Measurements from ENCODE around the gene ATG4D.
"Not testable (repeated sequence)": the region's sequence is repeated elsewhere in the genome, so short reads cannot be mapped to it uniquely, and the experiment has no call there.

Gene ATG4D

DNA sequence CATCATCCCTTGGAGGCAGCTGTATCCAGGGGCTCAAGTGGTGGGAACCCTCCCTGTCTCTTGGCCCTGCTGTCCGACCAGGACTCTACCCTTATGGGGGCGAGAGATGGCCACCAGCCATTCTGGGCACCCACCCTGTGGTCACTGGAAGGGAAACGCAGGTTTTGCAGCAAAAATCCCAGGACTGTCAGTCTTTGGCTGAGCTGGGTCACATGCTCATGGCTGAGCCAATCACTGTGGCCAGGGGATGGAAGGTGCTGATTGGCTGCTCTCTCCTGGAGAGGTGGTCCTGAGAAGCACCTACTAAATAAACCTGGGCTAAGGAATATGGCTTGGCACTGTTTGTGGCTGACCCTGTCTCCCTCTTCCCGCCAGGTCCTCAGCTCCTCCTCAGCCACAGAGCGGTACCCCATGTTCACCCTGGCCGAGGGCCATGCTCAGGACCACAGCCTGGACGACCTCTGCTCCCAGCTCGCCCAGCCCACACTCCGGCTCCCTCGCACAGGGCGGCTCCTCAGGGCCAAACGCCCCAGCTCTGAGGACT, 8.9 kb downstream of the ATG4D start:
- no peak for DNase-seq (ENCODE audit: low read depth)

DNA sequence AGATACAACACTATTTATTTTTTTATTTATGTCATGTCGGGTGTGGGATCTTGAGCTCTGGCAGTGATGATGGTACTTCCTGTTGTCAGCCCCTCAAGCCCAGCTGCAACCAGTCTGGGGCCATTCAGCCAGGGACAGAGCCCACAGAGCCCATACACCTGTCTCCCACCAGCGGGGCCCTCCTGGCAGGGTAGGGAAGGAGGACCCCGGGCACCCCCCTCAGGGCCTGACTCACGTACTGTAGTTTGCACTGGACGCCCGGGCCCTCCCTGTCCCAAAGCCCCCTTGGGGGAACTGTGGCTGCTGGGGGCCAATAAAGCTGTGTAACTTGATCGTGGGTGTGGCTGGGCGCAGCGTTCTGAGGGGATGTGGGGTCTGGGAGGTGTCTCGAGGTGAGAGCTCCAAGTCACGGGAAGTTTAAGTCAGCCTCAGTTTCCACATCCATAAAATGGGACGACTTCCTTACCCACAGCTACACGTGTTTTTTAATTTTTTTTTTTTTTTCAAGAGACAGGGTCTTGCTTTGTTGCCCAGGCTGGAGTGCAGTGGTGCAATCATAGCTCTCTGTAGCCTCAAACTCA, 9.5 kb downstream of the ATG4D start:
- DNase-seq (ENCODE audit: low read depth) = no peak

DNA sequence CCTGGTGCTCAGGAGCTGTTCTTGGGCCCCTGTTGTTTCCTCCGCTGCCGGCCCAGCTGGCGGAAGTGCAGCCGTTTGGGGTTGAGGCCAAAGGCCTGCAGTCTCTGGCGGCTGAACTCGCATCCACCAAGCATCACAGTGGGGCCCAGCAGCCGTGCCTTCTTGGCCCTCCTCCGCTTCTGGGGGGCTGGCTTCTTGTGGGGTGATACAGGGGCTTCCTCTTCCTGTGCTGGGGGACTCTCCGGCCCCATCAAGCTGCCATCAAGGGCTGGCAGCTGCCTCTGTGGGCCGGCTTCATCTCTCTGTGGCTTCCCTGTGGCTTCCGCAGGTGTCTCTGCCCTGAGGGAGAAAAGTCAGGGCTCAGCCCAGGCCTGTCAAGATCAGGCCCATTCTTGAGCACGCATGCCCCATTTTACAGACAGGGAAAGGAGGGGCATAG, 10.3 kb downstream of the ATG4D start:
- no peak for DNase-seq (ENCODE audit: low read depth)

DNA sequence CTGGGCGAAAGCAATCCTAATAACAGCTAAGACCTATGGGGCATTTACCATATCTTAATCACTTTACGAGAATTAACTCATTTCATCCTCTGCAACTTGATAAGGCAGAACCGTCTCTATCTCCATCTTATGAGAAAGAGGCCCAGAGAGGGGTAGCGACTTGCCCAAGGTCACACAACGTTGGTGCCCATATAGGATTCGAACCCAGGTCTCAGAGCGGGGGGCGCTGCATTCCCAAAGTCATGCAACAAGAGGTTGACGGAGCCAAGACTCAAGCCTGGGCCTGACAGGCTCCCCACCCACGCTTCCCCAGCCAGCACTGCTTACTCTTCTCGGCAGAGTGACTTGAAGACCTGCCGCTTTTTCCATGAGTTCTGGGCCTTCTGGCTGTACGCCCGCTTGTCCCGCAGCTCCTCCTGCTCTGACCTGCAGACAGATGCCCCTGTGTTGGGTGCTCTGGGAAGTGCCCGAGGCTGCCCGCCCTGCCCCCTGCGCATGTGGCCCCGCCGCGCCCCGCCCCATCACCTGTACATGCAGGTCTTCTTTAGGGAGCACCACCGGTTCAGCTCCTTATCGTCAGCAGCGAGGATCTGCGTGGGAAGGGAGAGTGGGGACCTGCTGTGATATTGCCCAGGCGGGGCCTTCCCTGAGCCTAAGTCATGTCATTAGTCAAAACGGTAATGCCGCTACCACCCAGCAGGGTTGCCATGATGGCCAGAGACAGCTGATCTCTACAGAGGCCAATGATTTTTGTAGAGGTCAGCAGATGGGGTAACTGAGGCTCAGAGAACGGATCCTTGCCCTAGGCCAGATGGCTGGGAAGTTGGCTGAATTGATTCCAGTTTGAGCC, 11.3 kb downstream of the ATG4D start:
- DNase-seq (ENCODE audit: low read depth) = no peak

DNA sequence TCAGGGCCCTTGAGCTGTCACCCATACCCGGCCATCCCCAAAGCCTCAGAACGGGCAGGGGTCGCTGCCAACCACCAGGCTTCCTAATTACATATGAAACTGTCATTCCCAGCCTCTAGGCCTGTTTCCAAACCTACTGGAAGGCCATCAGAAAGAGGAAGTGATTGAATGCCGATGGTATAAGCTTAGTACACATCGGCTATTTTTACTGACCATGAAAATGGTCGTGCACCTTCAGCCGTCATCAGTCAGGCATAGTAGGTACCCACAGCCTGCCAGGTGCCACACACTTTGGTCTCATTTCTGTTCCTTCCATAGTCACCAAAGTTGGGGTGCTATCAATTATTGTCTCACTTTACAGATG, 11.9 kb downstream of the ATG4D start:
- DNase-seq (ENCODE audit: low read depth) = no peak

DNA sequence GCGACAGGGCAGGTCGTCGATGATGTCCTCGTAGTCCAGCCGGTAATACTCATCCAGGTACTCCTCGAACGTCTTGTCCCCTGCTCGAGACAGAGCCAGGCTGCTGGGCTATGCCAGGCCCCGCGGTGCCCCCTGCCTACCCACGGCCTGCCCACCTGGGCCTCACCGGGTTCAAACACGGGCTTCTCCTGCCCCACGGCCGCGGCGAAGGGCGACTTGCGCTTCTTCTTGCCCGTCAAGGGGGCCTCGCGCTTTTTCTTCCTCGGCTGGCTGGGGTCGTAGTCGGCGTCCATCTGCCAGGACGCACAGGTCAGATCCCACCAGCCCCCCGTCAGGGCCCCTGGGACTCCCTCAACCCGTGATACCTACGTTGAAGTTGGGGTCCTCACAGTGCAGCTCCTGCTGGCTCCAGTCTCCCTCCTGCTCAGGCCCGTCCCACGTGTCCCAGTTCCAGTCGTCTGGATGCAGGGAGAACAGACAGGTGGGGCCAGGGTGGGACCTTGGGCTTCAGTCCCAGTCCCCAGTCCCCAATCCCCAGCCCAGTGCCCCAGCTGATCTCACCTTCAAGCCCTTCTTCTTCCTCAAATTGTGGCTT, 14.0 kb downstream of the ATG4D start:
- no peak for DNase-seq (ENCODE audit: low read depth)

DNA sequence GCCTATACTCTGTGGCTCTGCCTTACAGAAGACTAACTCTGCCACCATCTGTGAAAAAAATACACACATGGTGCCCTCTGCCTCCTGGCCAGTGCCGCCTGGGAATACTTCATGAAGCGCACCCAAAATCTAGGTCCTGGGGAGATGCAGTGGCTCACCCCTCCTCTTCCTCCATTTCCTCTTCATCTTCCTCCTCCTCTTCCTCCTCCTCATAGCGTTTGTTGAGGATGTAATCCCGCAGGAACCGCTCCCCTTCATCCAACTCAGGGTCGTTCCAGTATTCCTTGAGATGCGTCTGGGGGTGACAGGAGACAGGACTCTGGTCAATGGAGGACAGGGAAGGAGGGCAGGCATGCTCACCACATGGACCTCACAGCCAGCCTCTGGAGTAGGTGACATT, 16.4 kb downstream of the ATG4D start:
- DNase-seq (ENCODE audit: low read depth) = no peak

DNA sequence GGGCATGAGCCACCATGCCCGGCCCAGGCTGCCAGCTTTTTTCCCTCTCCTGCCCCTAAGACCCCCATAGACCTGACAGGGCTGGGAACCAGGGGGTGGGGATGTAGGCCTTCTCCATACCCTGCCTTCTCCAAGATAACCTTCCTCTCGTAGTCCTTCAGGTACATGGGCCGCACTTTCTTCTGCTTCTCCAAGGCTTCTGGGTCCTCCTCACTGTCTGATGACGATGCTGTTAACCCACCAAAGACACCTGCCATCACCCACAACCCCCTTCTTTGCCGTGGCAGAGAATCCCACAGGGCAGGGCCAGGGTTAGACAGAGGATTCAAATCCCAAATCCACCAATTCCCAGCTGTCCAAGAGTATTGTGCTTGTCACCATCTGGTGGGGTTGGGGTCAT, 18.9 kb downstream of the ATG4D start:
- no peak for DNase-seq (ENCODE audit: low read depth)

DNA sequence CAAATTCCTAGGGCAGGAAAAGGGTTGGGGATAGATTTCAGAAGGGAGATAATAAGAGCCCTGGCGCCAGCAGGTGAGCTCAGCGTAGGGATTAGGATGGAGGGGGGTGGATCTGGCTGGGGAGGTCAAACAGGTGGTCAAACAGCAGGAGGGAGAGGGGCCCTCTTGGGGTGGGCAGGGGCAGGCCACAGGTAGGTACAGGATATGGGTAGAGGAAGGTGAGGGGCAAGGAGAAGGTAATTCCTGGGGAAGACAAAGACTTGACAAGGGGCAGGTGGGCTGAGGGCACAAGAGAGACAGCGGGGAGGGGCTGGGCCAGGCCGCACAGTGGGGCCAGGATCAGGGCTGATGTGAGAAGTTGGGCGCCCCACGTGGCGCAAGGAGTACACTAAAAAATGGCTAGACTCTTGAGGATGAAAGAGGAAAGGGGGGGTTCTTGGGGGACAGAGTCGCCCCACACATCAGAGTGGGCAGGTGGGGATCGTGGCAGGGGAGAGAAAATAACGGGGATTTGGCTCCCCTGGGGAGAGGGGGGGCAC, 21.4 kb downstream of the ATG4D start:
- DNase-seq (ENCODE audit: low read depth) = peak; percentile 52

DNA sequence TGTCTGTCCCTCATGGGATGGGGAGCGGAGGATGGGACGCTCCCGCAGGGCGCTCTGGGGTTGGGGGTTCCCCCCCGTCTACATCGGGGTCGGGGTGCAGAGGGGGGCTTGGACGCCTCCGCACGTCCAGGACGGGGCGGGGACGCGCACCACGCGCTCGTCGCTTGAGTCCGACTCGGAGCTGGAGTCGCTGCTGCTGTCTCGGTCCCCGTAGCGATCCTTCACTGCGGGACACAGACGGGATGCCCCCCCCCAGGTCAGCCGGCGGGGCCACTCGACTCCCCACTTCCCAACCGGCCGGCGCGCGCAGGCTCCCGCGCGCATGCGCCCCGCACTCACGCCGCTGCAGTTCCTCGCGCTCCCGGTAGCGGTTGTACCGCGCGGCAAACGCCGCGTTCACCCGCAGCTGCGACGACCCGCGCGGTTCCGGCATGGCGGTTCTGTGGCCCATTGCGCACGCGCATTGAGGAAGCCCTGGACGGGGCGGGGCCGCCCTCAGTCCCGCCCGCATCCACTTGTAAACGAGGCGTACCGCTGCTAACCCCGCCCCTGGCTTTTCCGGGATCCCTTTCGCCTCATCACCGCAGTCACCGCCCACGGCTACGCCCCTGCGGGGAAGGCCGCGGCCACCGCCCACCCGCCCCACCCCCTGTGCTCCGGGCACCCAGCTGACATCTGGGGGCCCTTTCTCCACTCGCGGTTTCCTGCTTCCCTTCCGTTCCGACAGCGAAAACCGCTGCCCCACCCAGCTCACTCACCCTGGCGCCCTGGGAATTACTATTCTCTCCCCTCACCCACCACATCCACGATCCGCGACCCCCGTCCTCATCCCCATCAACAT, 22.1 kb downstream of the ATG4D start, which contains the start of gene KRI1:
Gene KRI1, minus strand, starts transcription at position 444 of the 841 bp plus-strand sequence. Its CDS starts 11 bp downstream, at position 433.
- DNase-seq (ENCODE audit: low read depth) = peak; percentile 99

DNA sequence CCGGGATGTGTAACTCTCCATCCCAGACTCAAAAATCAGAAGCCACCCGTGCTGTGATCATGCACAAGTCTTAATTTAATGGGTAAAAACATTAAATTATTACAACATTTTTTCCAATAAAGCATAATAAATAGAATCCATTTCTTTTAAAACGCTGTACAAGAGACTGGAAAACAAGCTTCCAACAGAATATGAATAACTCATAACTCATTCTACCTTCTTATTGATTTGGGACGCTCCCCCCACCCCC, 22.6 kb downstream of the ATG4D start:
- DNase-seq (ENCODE audit: low read depth) = no peak

DNA sequence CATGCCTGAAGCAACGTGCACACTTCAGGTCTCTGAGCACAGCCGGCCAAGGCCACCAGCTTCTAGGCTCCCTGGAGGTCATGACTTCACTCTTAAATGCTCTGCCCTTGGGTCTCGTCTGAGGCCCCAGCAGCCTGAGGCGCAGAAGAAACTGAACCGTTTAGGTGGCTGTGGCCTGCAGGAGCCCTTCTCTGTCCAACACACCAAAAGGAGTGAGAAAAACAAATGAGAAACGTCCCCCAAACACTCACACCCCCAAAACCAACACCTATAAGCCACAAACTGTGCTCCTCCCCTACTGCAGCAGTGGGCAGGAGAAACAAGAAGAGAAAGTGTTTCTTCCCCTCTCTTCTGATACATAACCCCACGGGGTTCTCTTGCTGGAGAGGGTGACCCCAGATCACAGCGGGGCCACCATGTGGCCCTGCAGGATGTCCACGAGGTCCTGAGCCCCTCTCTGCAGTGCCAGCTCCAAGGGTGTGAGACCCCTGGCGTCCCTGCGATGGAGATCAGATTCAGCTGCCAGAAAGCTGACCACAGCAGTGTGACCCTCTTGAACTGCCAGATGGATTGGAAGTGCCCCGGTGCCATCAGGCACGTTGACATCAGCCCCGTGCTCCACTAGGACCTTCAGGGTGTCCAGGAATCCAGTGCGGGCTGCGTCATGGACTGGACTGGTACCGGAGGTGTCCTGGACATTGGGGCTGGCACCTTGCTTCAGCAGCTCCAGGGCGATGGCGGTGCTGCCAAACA, 23.1 kb downstream of the ATG4D start:
- DNase-seq (ENCODE audit: low read depth) = peak; percentile 52

DNA sequence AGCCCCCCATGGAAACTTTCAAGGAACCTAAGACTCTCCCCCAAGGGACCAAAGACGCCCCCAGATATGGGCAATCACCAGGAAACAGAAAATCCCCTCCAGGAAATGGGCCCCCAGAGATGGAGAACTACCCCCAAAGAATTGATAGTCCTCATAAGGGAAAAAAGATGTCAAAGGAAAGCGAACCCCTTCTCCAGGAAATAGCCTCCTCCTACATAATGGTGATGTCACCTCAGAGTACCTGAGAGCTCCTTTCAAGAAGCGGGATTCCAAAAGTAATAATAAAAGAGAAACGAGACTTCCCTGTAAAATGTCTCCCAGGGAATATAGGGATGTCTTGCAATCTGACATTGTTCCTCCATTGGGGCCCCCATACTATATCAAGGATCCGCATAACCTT, 24.0 kb downstream of the ATG4D start:
- no peak for DNase-seq (ENCODE audit: low read depth)

DNA sequence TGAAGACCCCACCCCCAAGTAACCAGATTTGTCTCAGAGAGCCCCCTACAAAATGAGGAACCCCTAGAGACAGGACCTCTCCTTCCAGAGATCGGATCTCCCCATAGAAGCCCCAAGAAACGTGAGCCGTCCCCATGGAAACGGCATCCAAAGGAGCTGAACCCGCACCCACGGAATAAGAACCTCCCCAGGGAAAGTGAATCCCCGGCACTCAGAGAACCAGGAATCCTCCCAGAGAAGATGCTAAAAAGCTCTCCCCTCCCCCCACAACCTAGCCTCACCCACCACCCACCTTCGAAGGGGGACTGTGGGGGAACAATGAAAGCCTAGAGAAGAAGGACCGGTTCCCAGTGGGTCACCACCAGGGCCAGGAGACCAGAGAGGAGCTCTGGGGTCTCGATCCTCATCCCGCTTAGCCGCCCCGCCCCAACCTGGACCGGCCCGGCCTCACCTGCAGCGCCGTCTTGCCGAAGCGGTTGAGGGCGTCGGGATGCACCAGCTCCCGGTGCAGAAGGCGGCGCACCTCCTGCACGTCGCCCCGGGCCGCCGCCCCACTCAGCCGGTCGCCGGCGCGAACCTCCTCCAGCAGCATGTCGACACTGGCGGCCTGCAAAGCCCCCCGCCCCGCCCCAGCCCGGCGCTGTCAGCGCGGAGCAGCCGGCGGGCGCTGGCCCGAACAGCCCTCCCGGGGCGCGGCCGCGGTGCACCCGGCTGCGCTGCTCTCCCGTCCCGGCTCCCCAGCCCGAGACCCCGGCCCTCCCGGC, 24.5 kb downstream of the ATG4D start:
- peak; percentile 64 for DNase-seq (ENCODE audit: low read depth)

DNA sequence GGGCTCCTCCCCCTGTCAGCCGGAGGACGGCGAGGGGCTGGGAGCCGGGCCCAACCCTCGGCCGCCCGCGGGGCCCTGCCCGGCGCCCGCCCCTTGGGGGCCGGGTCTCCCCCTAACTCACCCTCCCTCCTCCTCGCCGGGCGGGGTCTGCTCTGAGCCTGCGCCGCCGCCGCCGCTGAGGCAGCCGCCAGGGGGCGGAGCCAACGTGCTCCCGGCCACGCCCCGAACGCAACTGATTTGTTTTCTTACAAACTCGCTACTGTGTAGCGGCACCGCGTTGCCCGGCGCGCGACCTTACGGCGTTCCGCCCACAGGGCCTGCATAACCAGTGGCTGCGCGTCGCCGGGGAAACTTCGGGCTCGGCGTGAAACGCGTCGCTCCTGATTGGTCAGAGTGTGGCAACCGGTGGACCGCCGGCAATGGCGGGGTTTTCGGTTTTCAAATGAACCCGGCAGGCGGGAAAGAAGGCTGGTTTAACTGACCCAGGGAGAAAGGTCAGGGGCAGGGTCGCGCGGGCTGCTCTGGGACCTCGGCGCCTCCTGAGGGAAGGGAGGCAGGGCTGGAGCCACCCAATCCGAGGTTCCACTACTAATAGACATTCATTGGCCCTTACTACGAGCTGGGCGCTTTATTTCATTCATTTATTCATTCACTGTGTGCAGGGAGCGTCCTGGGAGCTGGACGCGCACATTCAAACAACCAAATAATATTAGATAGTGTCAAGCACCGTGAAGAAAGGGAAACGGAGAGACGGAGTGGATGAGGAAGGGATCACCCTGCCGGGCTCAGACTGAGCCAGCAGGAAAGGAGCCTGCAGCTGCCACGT, 25.3 kb downstream of the ATG4D start, which contains the start of gene CDKN2D:
Gene CDKN2D, minus strand, starts transcription at position 154 of the 826 bp plus-strand sequence. CDS start 326 bp downstream, outside the sequence.
- peak; percentile 100 for DNase-seq (ENCODE audit: low read depth)

DNA sequence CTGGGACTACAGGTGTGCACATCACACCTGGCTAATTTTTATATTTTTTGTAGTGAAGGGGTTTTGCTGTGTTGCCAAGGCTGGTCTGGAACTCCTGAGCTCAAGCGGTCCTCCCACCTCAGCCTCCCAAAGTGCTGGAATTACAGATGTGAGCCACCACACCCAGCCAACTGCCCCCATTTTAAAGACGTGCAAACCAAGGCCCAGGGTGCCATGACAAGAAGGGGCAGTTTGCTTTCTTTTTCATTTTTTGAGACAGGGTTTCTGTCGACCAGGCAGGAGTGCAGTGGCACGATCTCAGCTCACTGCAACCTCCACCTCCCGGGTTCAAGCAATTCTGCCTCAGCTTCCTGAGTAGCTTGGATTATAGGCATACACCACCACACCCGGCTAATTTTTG, 30.1 kb downstream of the ATG4D start:
- not testable (repeated sequence) for DNase-seq (ENCODE audit: low read depth)

DNA sequence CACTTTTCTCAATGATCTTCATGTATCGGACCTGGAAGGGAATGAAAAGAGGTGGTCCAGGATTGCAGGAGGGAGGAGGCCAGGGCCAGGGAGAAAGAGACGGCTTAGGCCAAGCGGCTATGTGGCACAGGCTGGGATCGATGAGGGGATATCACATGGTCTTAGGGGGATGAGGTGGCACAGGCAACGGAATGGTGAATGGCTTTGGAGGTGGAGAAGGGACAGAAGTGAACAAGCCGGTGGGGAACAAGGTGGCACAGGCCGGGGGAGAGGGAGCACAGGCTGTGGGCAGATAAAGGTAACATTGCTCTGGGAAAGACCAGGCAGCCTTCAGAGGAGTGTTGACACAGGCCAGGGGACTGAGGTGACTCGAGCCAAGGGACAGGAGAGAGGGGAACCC, 30.8 kb downstream of the ATG4D start:
- DNase-seq (ENCODE audit: low read depth) = no peak

DNA sequence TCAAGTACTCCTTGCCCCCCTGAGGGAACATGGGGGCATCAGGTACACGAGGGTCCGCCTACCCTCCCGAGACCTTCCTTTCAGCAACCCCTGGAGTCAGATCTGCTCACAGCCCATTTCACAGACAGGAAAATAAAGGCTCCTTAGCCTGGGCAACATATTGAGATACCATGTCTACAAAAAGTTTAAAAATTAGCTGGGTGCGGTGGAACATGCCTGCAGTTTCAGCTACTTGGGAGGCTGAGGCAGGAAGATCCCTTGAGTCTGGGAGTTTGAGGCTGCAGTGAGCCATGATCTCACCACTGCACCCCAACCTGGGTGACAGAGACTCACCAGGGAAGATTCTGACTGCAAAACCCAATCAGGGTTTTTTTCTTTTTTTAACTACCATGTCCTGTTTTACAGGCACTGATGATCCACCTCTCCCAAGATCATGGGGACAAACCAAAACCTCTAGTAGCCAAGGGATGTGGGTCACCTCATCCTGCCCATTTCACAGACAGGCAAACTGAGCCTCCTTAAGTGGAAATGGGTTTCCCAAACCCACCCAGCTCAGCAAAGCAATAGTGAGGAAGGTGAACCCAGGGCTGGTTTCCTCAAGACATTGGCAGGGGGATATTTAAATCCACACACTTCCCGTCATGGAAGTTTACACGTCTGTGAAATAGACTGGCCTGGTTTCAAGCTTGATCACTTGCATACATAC, 31.5 kb downstream of the ATG4D start:
- no peak for DNase-seq (ENCODE audit: low read depth)

DNA sequence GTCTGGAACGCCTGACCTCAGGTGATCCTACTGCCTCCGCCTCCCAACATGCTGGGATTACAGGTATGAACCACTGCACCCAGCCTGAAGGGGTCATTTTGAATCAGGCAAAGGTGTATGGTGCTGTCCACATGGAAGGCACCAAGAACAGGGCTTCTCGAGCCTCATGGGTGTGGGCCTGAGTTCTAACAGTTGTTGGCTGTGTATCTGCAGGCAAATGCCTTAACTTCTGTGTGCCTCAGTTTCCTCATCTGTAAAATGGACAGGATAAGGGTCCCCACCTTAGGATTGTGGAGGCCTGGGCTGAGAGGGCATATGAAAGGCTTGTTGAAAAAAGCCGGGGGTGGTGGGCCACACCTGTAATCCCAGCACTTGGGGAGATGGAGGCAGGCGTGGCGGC, 34.2 kb downstream of the ATG4D start:
- DNase-seq (ENCODE audit: low read depth) = no peak
